Measurements from ENCODE around the gene ZNF511. TPM values are rescaled to one million over a fixed set of nuclear protein-coding genes. Genes with fewer than 3 reads are reported as not detected.

The ZNF511 gene
- total and polyA plus RNA-seq, 7 experiments from 2014 or later = 29.6 to 88.1 (median 38.8) TPM

DNA sequence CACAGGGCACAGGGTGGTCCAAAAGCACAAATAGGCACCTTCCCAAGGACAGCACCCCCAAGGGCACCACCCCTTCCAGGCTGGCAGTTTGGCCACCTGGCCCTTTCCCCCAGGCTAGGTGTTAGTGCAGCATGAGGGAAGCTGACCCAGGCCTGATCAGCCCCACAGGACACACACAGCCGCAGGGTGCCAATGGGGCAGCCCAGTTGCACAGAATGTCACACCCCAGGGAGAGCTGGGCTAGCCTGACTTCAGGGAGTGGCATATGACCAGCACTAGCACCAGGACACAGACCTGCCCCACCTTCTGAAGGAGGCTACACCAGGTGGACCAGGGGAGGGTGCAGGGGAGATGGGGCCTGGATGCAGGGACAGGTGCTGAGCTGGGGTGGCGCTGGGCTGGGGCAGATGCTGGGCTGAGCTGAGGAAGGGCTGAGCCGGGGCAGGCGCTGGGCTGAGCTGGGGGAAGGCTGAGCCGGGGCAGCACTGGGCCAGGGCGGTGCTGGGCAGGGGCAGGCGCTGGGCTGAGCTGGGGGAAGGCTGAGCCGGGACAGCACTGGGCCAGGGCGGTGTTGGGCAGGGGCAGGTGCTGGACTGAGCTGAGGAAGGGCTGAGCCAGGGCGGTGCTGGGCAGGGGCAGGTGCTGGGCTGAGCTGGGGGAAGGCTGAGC lies 28.2 kb upstream of the ZNF511 start:
- Histone ChIP-seq H3K9me3 (ENCODE audit: control insufficient read depth in 2 of 3, low read length in 3 of 3) (no peaks in the 10 kb centered on the region), H3K27ac (ENCODE audit: low read depth, low read length) (no peak overlapping the region), H3K4me3 (ENCODE audit: low read length) (no peak overlapping the region), H3K4me1 (ENCODE audit: control insufficient read depth in 2 of 2, insufficient read depth in 2 of 2, low read length in 2 of 2) (peaks cover 19 to 30% of the 10 kb centered on the region in 2 donors), H3K27me3 (ENCODE audit: control insufficient read depth in 2 of 2, insufficient read depth in 2 of 2, low read length in 2 of 2) (no peaks in the 10 kb centered on the region), H3K36me3 (ENCODE audit: control insufficient read depth in 2 of 3, insufficient read depth in 3 of 3, low read length in 3 of 3) (peaks cover 0 to 60% (median 11%) of the 10 kb centered on the region in 3 experiments)
- no peak for ATAC-seq
- no peak for DNase-seq
- POLR2A ChIA-PET = interaction anchor here (0.7 to 0.9 kb wide), 2 partner anchors 23 to 120 kb away, joined by 3 to 4 read pairs; no protein-coding TSS in a partner anchor
- no peaks in the 10 kb centered on the region for H3K9me3 Mint-ChIP-seq
- H3K27ac Mint-ChIP-seq = peak overlapping the region in 2 of 9 donors; percentile 3 to 19
- CTCF ChIA-PET = no interaction called here
- H3K4me1 Mint-ChIP-seq = peaks cover 11 to 30% (median 15%) of the 10 kb centered on the region in 7 donors
- intact Hi-C loops (cut with micrococcal nuclease) = no loop called here
- H3K27me3 Mint-ChIP-seq = no peaks in the 10 kb centered on the region
- H3K4me3 Mint-ChIP-seq = no peak overlapping the region
- peaks cover 0 to 19% (median 12%) of the 10 kb centered on the region in 5 donors for H3K36me3 Mint-ChIP-seq

GRCh38 chr10:133281084-133281483 lies 27.6 kb upstream of the ZNF511 start:
- Mint-ChIP-seq H3K27ac (no peak overlapping the region), H3K27me3 (no peaks in the 10 kb centered on the region), H3K4me1 (peaks cover 11 to 28% (median 15%) of the 10 kb centered on the region in 7 donors), H3K36me3 (peaks cover 4 to 25% (median 16%) of the 10 kb centered on the region in 5 donors), H3K9me3 (no peaks in the 10 kb centered on the region), H3K4me3 (no peak overlapping the region)
- no peaks in the 10 kb centered on the region for H3K27me3 ChIP-seq (ENCODE audit: control insufficient read depth in 2 of 2, insufficient read depth in 2 of 2, low read length in 2 of 2)
- H3K27ac ChIP-seq (ENCODE audit: low read depth, low read length) = no peak overlapping the region
- peaks cover 0 to 65% (median 11%) of the 10 kb centered on the region in 3 experiments for H3K36me3 ChIP-seq (ENCODE audit: control insufficient read depth in 2 of 3, insufficient read depth in 3 of 3, low read length in 3 of 3)
- POLR2A ChIA-PET = interaction anchor here (0.7 kb wide), 1 partner anchor 120 kb away, joined by 4 read pairs; no protein-coding TSS in a partner anchor
- DNase-seq = no peak
- no peak overlapping the region for H3K4me3 ChIP-seq (ENCODE audit: low read length)
- H3K9me3 ChIP-seq (ENCODE audit: control insufficient read depth in 2 of 3, low read length in 3 of 3) = no peaks in the 10 kb centered on the region
- H3K4me1 ChIP-seq (ENCODE audit: control insufficient read depth in 2 of 2, insufficient read depth in 2 of 2, low read length in 2 of 2) = peaks cover 19 to 30% of the 10 kb centered on the region in 2 donors
- intact Hi-C loops (cut with micrococcal nuclease) = no loop called here
- no peak for ATAC-seq
- CTCF ChIA-PET = no interaction called here

- ATAC-seq (no peak), DNase-seq (no peak)
- Mint-ChIP-seq H3K27me3 (no peaks in the 10 kb centered on the region), H3K4me1 (peaks cover 11 to 35% (median 17%) of the 10 kb centered on the region in 7 donors), H3K36me3 (peaks cover 11 to 32% (median 21%) of the 10 kb centered on the region in 5 donors), H3K27ac (no peak overlapping the region), H3K4me3 (no peak overlapping the region), H3K9me3 (no peaks in the 10 kb centered on the region)
- H3K9me3 ChIP-seq (ENCODE audit: control insufficient read depth in 2 of 3, low read length in 3 of 3) = no peaks in the 10 kb centered on the region
- no peak overlapping the region for H3K4me3 ChIP-seq (ENCODE audit: low read length)
- ChIA-PET CTCF (no interaction called here), POLR2A (no interaction called here)
- no peaks in the 10 kb centered on the region for H3K27me3 ChIP-seq (ENCODE audit: control insufficient read depth in 2 of 2, insufficient read depth in 2 of 2, low read length in 2 of 2)
- H3K36me3 ChIP-seq (ENCODE audit: control insufficient read depth in 2 of 3, insufficient read depth in 3 of 3, low read length in 3 of 3) = peaks cover 0 to 72% (median 11%) of the 10 kb centered on the region in 3 experiments
- H3K27ac ChIP-seq (ENCODE audit: low read depth, low read length) = no peak overlapping the region
- peaks cover 18 to 30% of the 10 kb centered on the region in 2 donors for H3K4me1 ChIP-seq (ENCODE audit: control insufficient read depth in 2 of 2, insufficient read depth in 2 of 2, low read length in 2 of 2)
- intact Hi-C loops (cut with micrococcal nuclease) = no loop called here
Observed at GRCh38 chr10:133281628-133282372, 26.9 kb upstream of the ZNF511 start.

DNA sequence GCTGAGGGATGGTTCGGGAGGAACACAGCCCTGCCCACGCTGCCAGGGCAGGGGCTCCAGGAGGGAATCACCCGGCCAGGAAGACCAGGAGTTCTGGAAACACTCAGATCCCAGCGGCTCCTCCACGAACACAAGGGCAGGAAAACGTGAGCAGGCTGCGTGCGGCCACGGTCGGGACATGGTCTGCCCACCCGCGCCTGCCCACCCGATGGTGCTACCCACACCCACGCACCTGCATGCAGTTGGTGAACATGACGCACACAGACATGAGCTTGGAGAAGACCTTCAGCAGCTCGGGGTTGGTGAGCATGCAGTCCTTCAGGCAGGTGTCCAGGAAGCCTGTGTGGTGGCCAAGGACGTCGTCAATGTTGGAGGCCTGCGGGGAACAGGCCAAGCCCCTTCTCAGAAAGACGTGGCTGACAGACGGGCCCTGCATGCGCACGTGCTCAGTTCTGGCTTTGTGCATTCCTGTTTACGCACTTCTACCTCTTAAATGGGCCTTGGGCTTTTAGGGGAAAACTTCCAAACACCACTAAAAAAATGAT lies 25.8 kb upstream of the ZNF511 start:
- Histone ChIP-seq H3K36me3 (ENCODE audit: control insufficient read depth in 2 of 3, insufficient read depth in 3 of 3, low read length in 3 of 3) (peaks cover 0 to 81% (median 11%) of the 10 kb centered on the region in 3 experiments), H3K4me1 (ENCODE audit: control insufficient read depth in 2 of 2, insufficient read depth in 2 of 2, low read length in 2 of 2) (peaks cover 13 to 19% of the 10 kb centered on the region in 2 donors), H3K27ac (ENCODE audit: low read depth, low read length) (no peak overlapping the region), H3K9me3 (ENCODE audit: control insufficient read depth in 2 of 3, low read length in 3 of 3) (no peaks in the 10 kb centered on the region), H3K4me3 (ENCODE audit: low read length) (no peak overlapping the region), H3K27me3 (ENCODE audit: control insufficient read depth in 2 of 2, insufficient read depth in 2 of 2, low read length in 2 of 2) (no peaks in the 10 kb centered on the region)
- CTCF ChIA-PET = interaction anchor here (0.6 kb wide), 1 partner anchor 9 kb away, joined by 3 read pairs; no protein-coding TSS in a partner anchor
- Mint-ChIP-seq H3K4me1 (peaks cover 9 to 30% (median 18%) of the 10 kb centered on the region in 7 donors), H3K27me3 (no peaks in the 10 kb centered on the region), H3K4me3 (no peak overlapping the region), H3K27ac (no peak overlapping the region), H3K9me3 (no peaks in the 10 kb centered on the region), H3K36me3 (peaks cover 15 to 41% (median 26%) of the 10 kb centered on the region in 5 donors)
- intact Hi-C loops (cut with micrococcal nuclease) = no loop called here
- ATAC-seq (no peak), DNase-seq (no peak)
- POLR2A ChIA-PET = interaction anchor here (0.6 kb wide), 1 partner anchor 19 kb away, joined by 4 read pairs; no protein-coding TSS in a partner anchor

GRCh38 chr10:133283931-133284330 lies 24.8 kb upstream of the ZNF511 start:
- no peaks in the 10 kb centered on the region for H3K9me3 Mint-ChIP-seq
- no peaks in the 10 kb centered on the region for H3K27me3 ChIP-seq (ENCODE audit: control insufficient read depth in 2 of 2, insufficient read depth in 2 of 2, low read length in 2 of 2)
- POLR2A ChIA-PET = no interaction called here
- H3K4me1 Mint-ChIP-seq = peaks cover 0 to 21% (median 10%) of the 10 kb centered on the region in 7 donors
- no peaks in the 10 kb centered on the region for H3K9me3 ChIP-seq (ENCODE audit: control insufficient read depth in 2 of 3, low read length in 3 of 3)
- CTCF ChIA-PET = interaction anchor here (0.6 kb wide), 1 partner anchor 86 kb away, joined by 3 read pairs; no protein-coding TSS in a partner anchor
- H3K36me3 ChIP-seq (ENCODE audit: control insufficient read depth in 2 of 3, insufficient read depth in 3 of 3, low read length in 3 of 3) = peaks cover 0 to 91% (median 11%) of the 10 kb centered on the region in 3 experiments
- peaks cover 19 to 45% (median 28%) of the 10 kb centered on the region in 5 donors for H3K36me3 Mint-ChIP-seq
- H3K4me3 Mint-ChIP-seq = no peak overlapping the region
- no peak overlapping the region for H3K4me3 ChIP-seq (ENCODE audit: low read length)
- ATAC-seq = no peak
- intact Hi-C loops (cut with micrococcal nuclease) = no loop called here
- H3K27ac ChIP-seq (ENCODE audit: low read depth, low read length) = no peak overlapping the region
- no peak overlapping the region for H3K27ac Mint-ChIP-seq
- peaks cover 4 to 9% of the 10 kb centered on the region in 2 donors for H3K4me1 ChIP-seq (ENCODE audit: control insufficient read depth in 2 of 2, insufficient read depth in 2 of 2, low read length in 2 of 2)
- no peaks in the 10 kb centered on the region for H3K27me3 Mint-ChIP-seq
- no peak for DNase-seq

DNA sequence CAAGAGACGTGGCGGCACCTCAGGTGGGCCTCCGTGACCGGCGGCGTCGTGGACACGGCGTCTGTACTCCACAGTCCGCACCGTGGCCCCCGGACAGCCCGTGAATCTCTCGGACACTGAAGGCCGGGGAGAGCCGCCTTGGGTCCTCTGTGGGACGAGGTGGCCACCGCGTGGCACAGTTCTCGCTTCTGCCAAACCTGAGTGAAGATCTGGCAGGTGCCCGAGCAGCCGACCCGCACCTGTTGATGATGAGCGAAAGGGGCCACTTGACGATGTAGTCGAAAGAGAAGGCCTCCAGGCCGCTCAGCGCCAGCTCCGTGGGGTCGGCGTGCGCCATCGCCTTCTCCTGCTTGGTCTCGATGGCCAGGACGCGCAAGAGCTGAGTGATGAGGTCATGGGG lies 23.5 kb upstream of the ZNF511 start:
- no peak overlapping the region for H3K4me3 ChIP-seq (ENCODE audit: low read length)
- intact Hi-C loops (cut with micrococcal nuclease) = no loop called here
- peaks cover 0 to 93% (median 11%) of the 10 kb centered on the region in 3 experiments for H3K36me3 ChIP-seq (ENCODE audit: control insufficient read depth in 2 of 3, insufficient read depth in 3 of 3, low read length in 3 of 3)
- Mint-ChIP-seq H3K9me3 (no peaks in the 10 kb centered on the region), H3K36me3 (peaks cover 19 to 54% (median 32%) of the 10 kb centered on the region in 5 donors), H3K27me3 (no peaks in the 10 kb centered on the region), H3K4me3 (no peak overlapping the region), H3K27ac (no peak overlapping the region), H3K4me1 (peaks cover 0 to 12% (median 3%) of the 10 kb centered on the region in 7 donors)
- no peak overlapping the region for H3K27ac ChIP-seq (ENCODE audit: low read depth, low read length)
- H3K4me1 ChIP-seq (ENCODE audit: control insufficient read depth in 2 of 2, insufficient read depth in 2 of 2, low read length in 2 of 2) = no peaks in the 10 kb centered on the region
- DNase-seq (no peak), ATAC-seq (no peak)
- H3K27me3 ChIP-seq (ENCODE audit: control insufficient read depth in 2 of 2, insufficient read depth in 2 of 2, low read length in 2 of 2) = no peaks in the 10 kb centered on the region
- POLR2A ChIA-PET = no interaction called here
- CTCF ChIA-PET = no interaction called here
- H3K9me3 ChIP-seq (ENCODE audit: control insufficient read depth in 2 of 3, low read length in 3 of 3) = no peaks in the 10 kb centered on the region
